ENCODE measurements around the gene COL6A3. TPM values are rescaled to one million over a fixed set of nuclear protein-coding genes. Genes with fewer than 3 reads are reported as not detected.

The COL6A3 gene
- polyA plus RNA-seq, 3 donors: not detected

DNA sequence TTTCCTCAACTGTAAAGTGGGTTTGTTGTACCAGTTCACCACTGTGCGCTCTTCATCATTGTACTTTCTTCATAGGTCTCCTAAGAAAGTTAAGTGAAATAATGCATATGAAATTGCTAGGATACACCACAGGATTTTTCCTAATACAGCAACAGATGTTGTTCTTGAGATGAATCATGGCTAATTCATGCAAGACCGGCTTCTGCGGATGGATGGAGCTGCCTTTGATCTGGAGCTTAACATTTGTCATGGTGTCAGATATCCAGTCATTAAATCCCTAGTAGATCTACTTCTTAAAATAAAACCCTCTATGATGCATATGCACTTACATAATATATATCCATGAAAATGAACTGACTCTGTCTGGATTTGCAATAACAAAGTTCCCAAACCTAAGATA lies 114.1 kb downstream of the COL6A3 start:
- no peaks in the 10 kb centered on the region for H3K36me3 Mint-ChIP-seq
- intact Hi-C loops (cut with micrococcal nuclease): no loop called here
- Histone ChIP-seq H3K27ac (ENCODE audit: low read depth in 1 of 2, low read length in 2 of 2) (no peak overlapping the region), H3K79me2 (ENCODE audit: insufficient read depth, low read length) (no peaks in the 10 kb centered on the region), H3K4me1 (ENCODE audit: control insufficient read depth in 1 of 2, insufficient read depth in 2 of 2, low read length in 2 of 2) (no peaks in the 10 kb centered on the region), H2AFZ (ENCODE audit: insufficient read depth, low read depth, low read length, poor library complexity, severe bottlenecking) (no peak overlapping the region), H3K4me3 (replicated peaks in 1 of 3; ENCODE audit: low read depth in 2 of 3, low read length in 3 of 3) (no peak overlapping the region), H3K4me2 (replicated peaks; ENCODE audit: extremely low read depth, low read length, poor library complexity, severe bottlenecking) (no peak overlapping the region), H3K27me3 (ENCODE audit: control insufficient read depth in 2 of 2, insufficient read depth in 2 of 2, low read length in 2 of 2) (peaks cover 2 to 3% of the 10 kb centered on the region in 2 donors), H4K20me1 (ENCODE audit: insufficient read depth, low read length) (no peaks in the 10 kb centered on the region), H3K9ac (ENCODE audit: insufficient read depth, low read length, poor library complexity, severe bottlenecking) (no peak overlapping the region), H3K36me3 (replicated peaks in 1 of 2; ENCODE audit: control insufficient read depth in 1 of 2, insufficient read depth in 2 of 2, low read length in 2 of 2) (no peaks in the 10 kb centered on the region), H3K9me3 (replicated peaks in 1 of 2; ENCODE audit: control insufficient read depth in 1 of 2, insufficient read depth in 1 of 2, low read length in 2 of 2) (peaks cover 5 to 12% of the 10 kb centered on the region in 2 donors)
- no peak for DNase-seq
- no peaks in the 10 kb centered on the region for H3K4me1 Mint-ChIP-seq
- no peak overlapping the region for H3K27ac Mint-ChIP-seq
- no CpG with 5 or more reads among the region's 3 CpGs for WGBS (ENCODE audit: insufficient coverage)
- peaks cover 13 to 25% (median 20%) of the 10 kb centered on the region in 7 donors for H3K9me3 Mint-ChIP-seq
- TF ChIP-seq, protein P1, sequence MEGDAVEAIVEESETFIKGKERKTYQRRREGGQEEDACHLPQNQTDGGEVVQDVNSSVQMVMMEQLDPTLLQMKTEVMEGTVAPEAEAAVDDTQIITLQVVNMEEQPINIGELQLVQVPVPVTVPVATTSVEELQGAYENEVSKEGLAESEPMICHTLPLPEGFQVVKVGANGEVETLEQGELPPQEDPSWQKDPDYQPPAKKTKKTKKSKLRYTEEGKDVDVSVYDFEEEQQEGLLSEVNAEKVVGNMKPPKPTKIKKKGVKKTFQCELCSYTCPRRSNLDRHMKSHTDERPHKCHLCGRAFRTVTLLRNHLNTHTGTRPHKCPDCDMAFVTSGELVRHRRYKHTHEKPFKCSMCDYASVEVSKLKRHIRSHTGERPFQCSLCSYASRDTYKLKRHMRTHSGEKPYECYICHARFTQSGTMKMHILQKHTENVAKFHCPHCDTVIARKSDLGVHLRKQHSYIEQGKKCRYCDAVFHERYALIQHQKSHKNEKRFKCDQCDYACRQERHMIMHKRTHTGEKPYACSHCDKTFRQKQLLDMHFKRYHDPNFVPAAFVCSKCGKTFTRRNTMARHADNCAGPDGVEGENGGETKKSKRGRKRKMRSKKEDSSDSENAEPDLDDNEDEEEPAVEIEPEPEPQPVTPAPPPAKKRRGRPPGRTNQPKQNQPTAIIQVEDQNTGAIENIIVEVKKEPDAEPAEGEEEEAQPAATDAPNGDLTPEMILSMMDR (IDR thresholded peaks at IDR 0.05): no peak
- peaks cover 3 to 5% (median 4%) of the 10 kb centered on the region in 3 donors for H3K27me3 Mint-ChIP-seq (ENCODE audit: low read depth in 3 of 3)
- no peak overlapping the region for H3K4me3 Mint-ChIP-seq

DNA sequence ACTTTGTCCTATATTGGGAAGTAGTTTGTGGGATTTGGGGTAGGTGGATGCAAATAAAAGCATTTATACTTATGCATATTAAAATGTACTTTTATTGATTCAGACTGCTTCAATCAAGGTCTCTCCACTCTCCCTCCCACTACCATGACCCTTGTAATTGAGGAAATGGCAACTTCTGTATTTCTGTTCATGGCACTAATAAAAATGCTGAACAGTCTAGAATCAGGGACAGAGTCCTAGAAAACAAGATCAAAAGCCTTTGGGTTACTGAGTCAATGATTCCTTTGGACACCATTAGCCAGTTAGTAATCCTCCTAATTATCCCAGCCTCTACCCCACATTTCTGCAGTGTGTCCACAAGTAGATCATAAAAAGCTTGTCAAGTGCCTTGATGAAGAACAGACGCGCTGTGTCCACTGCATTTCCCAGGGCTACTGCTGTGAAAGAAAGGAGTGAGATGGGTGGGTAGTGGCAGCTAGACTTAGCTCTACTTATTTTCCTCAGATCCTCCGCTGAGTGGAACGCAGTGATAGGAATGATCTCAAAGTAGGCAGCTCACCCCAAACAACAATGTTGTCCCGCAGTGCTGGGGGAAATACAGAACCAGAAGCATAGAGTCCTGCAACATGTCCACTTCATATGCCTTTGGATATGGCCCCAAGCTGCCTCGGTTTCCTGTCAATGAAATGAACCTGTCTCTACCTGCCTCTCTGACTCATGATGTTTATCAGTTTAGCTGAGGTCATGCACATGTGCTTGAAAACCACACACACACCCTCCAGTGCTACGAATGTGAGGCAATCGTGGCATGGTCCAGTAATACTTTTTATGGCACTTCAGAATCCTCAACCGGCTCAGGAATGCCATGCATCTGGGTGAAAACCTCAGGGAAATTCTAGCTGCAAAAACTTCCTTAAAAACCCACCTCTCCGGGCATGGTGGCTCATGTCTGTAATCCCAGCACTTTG lies 115.5 kb downstream of the COL6A3 start:
- Histone ChIP-seq H2AFZ (ENCODE audit: insufficient read depth, low read depth, low read length, poor library complexity, severe bottlenecking) (no peak overlapping the region), H3K9me3 (replicated peaks in 1 of 2; ENCODE audit: control insufficient read depth in 1 of 2, insufficient read depth in 1 of 2, low read length in 2 of 2) (peaks cover 4 to 5% of the 10 kb centered on the region in 2 donors), H3K79me2 (ENCODE audit: insufficient read depth, low read length) (no peaks in the 10 kb centered on the region), H3K27ac (ENCODE audit: low read depth in 1 of 2, low read length in 2 of 2) (no peak overlapping the region), H3K4me3 (replicated peaks in 1 of 3; ENCODE audit: low read depth in 2 of 3, low read length in 3 of 3) (no peak overlapping the region), H3K9ac (ENCODE audit: insufficient read depth, low read length, poor library complexity, severe bottlenecking) (no peak overlapping the region), H3K36me3 (replicated peaks in 1 of 2; ENCODE audit: control insufficient read depth in 1 of 2, insufficient read depth in 2 of 2, low read length in 2 of 2) (no peaks in the 10 kb centered on the region), H3K4me2 (replicated peaks; ENCODE audit: extremely low read depth, low read length, poor library complexity, severe bottlenecking) (no peak overlapping the region), H3K4me1 (ENCODE audit: control insufficient read depth in 1 of 2, insufficient read depth in 2 of 2, low read length in 2 of 2) (no peaks in the 10 kb centered on the region), H3K27me3 (ENCODE audit: control insufficient read depth in 2 of 2, insufficient read depth in 2 of 2, low read length in 2 of 2) (peaks cover 2 to 3% of the 10 kb centered on the region in 2 donors), H4K20me1 (ENCODE audit: insufficient read depth, low read length) (no peaks in the 10 kb centered on the region)
- TF ChIP-seq, protein P1 (IDR thresholded peaks at IDR 0.05): no peak
- intact Hi-C loops (cut with micrococcal nuclease): no loop called here
- H3K27me3 Mint-ChIP-seq (ENCODE audit: low read depth in 3 of 3): peaks cover 3 to 7% (median 4%) of the 10 kb centered on the region in 3 donors
- H3K4me3 Mint-ChIP-seq: no peak overlapping the region
- DNase-seq: no peak
- peak overlapping the region in 1 of 7 donors; percentile 10 for H3K27ac Mint-ChIP-seq
- peaks cover 6 to 14% (median 10%) of the 10 kb centered on the region in 7 donors for H3K9me3 Mint-ChIP-seq
- H3K4me1 Mint-ChIP-seq: no peaks in the 10 kb centered on the region
- 87% methylated on average over 9 of the region's 10 CpGs for WGBS (ENCODE audit: insufficient coverage)
- no peaks in the 10 kb centered on the region for H3K36me3 Mint-ChIP-seq

Measured in CD14-positive monocyte (primary cell).